Activated T-cell treated with anti-CD3 and anti-CD28 coated beads, Interleukin-2, amount 50 U/mL, for 72 hours (primary cell): ENCODE data around the gene CACNA2D2. TPM values are rescaled to one million over a fixed set of nuclear protein-coding genes. Genes with fewer than 3 reads are reported as not detected.

Experiments
- ATAC-seq, 2 donors: fragments of 150-1000 bp; cut with Tn5 transposase; replicated peaks in 1 of 2; 2 replicates each; pipeline ENCODE4 v1.10.0; 2021; ENCODE audit warnings: moderate library complexity in 2 of 2, mild to moderate bottlenecking in 1 of 2
- DNase-seq, 2 donors: peaks; one replicate each; pipeline ENCODE4 v3.0.0; 2021 to 2022; ENCODE audit warnings: mixed read lengths in 1 of 2
- H3K27ac Mint-ChIP-seq: one replicate; pipeline ENCODE4 v1.8.0; 2022; ENCODE audit warnings: mild to moderate bottlenecking, moderate library complexity, mixed read lengths
- H3K27me3 Mint-ChIP-seq: one replicate; pipeline ENCODE4 v1.8.0; 2022; ENCODE audit warnings: low read depth, mixed read lengths
- H3K36me3 Mint-ChIP-seq, 2 donors: one replicate each; pipeline ENCODE4 v1.8.0; 2022; ENCODE audit warnings: mixed read lengths in 2 of 2, mild to moderate bottlenecking in 1 of 2; ENCODE audit not compliant: insufficient read depth in 2 of 2
- H3K4me1 Mint-ChIP-seq: one replicate; pipeline ENCODE4 v1.8.0; 2022; ENCODE audit warnings: low read depth, mixed read lengths
- H3K4me3 Mint-ChIP-seq, 2 donors: one replicate each; pipeline ENCODE4 v1.8.0; 2022; ENCODE audit warnings: mild to moderate bottlenecking in 2 of 2, mixed read lengths in 2 of 2, moderate library complexity in 2 of 2
- H3K9me3 Mint-ChIP-seq, 2 donors: one replicate each; pipeline ENCODE4 v1.8.0; 2022; ENCODE audit warnings: mixed read lengths in 2 of 2
- total RNA-seq, 2 donors: library from RNA; stranded (reverse); gene quantifications; one replicate each; pipeline ENCODE4 v1.2.3, GENCODE V29; 2022

Gene CACNA2D2
- total RNA-seq, 2 donors from 2014 or later, result 3.3 to 5.4 TPM

DNA sequence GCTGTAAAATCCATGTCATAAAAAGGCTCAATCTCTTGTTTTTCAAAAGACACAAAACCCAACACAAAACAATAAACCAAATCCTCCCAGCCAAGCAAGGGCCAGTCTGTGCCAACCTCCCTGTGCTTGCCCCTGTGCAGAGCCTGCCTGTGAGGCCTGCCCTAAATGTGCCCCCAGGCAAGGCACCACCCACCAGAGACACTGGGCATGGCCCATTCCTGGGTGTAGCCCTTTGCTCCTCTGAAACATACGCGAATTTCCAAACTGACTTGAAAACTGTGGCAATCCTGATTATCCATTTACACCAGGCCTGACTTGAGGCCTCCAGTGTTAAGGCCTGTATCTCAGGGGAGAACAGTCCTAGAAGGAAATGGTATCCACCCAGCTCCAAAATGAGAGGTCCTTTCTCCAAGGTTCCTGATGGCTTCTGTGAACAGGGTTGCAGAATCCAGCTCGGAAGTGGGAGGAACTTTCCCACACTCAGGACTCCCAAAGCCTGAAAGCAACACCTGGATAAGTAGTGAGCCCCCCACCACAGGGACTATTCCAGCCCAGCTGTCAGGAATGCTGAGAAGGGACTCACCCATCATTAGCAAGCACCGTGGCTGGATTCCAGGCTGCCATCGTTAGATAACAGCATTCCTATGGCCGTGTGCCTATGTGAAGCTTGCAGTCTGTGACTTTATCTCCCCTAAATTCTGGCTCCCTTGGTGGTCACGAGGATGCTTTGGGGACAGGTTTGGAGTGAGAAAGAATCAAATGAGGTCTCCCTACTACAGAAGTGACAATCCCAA lies 61.8 kb downstream of the CACNA2D2 start:
- Mint-ChIP-seq H3K27ac (no peak overlapping the region), H3K4me1 (no peaks in the 10 kb centered on the region), H3K9me3 (no peaks in the 10 kb centered on the region), H3K4me3 (no peak overlapping the region), H3K36me3 (no peaks in the 10 kb centered on the region), H3K27me3 (no peaks in the 10 kb centered on the region)
- ATAC-seq (no peak), DNase-seq (no peak)

DNA sequence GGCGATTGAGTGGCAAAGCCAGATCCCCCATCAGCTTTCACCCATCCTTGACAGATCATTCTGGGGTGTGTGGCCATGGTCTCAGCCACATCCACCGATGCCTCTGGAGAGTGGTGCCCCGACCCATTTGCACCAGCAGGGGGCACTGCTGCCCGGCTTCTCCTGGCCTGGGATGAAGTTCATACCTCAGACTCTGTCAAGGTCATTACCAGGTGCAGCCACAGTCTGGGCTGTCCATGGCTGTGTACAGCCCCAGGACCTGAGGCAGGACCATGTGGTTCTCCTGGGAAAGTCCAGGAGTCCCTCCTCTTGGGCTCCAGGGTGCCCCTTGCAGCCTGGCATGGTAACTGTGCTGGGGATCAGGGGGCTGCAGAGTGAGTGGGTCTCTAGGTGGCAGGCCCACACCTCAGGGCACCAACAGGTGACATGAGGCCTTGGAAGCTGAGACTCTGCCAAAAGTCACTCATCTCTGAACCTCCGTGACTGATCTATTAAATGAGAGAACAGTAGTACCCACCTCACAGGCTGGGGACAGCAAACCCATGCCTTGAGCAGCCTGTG lies 67.2 kb downstream of the CACNA2D2 start:
- Mint-ChIP-seq H3K27ac (no peak overlapping the region), H3K4me1 (no peaks in the 10 kb centered on the region), H3K9me3 (no peaks in the 10 kb centered on the region), H3K4me3 (no peak overlapping the region), H3K27me3 (peaks cover 5% of the 10 kb centered on the region), H3K36me3 (no peaks in the 10 kb centered on the region)
- ATAC-seq (peak; percentile 91 to 94), DNase-seq (peak; percentile 79 to 86)

DNA sequence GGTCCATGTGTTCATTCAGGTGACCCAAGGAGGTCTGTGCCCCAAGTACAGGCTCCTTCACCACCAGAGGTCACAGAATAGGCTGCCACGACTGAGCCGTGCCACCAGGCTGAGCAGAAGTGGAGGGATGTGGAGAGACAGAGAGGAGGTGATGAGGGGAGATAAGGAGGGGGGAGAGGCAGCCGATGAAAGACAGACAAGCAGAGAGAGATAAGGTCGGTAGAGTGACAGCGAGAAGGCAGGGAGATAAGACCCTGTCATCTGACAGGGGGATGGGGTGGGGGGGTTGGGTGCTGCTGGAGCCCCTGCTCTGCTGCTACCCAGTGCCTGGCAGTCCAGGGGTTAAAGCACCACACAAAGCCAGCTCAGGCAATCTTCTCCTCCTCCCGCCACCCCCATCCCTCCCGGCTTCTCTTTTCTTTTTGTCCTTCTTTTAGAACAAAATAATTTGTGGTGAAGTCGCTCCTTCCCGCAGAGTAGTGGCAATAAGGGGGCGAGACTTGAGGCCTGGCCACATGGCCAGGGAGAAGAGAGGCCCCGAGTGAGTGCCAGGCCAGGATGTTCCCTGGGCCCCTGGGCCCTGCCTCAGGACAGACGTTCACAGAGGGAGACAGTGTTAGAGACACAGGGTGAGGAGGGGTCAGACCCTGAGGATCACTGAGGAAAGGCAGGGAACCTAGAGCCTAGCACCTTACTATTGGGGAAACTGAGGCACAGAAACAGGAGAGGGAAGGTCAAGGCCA lies 67.9 kb downstream of the CACNA2D2 start:
- Mint-ChIP-seq H3K4me1 (no peaks in the 10 kb centered on the region), H3K27me3 (peaks cover 5% of the 10 kb centered on the region), H3K9me3 (no peaks in the 10 kb centered on the region), H3K27ac (no peak overlapping the region), H3K4me3 (no peak overlapping the region), H3K36me3 (no peaks in the 10 kb centered on the region)
- DNase-seq (no peak), ATAC-seq (peak; percentile 41 to 50)

DNA sequence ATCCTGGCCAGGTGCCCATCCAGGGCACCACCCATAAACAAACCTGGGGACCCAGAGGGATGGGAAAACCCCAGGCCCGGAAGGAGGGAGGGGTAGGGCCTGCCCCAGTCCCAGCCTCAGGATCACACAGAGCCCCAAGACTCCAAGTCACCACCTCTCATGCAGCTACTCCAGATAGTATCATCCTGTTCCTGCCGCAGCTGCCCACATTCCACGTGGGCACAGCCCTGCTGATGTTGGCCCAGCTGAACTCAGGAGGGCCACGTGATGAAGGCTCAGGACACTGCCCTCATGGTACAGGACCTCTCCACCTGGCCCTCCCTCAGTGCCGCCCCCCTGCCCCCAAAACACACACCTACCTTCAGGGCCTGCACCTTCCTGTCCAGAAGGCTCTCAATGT lies 69.5 kb downstream of the CACNA2D2 start:
- ATAC-seq (no peak), DNase-seq (no peak)
- H3K4me1 Mint-ChIP-seq, result no peaks in the 10 kb centered on the region
- H3K9me3 Mint-ChIP-seq, result no peaks in the 10 kb centered on the region
- H3K27me3 Mint-ChIP-seq, result peaks cover 5% of the 10 kb centered on the region
- no peaks in the 10 kb centered on the region for H3K36me3 Mint-ChIP-seq
- H3K27ac Mint-ChIP-seq, result no peak overlapping the region
- H3K4me3 Mint-ChIP-seq, result no peak overlapping the region

DNA sequence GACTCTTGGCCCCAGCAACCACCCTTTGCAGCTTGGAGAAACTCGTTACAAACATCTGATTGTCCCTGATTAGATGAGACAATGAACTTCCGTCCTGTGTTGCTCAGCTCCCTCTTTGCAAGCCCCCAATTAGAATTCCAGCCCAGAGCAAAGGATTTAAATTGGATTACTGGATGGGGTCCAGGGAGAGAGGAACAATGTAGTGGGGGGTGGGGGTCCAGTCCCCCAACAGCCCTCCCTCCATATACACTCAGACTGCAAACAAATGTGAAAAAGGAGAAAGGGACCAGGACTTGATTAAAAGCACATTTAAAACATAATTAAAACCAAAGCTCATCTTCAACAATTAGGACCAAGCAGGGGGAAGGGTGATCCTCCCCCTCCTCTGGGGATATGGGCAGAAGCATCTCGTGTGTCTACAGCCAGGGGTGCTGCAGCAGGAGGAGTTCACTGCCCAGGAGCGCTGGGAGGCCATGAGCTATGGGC lies 72.4 kb downstream of the CACNA2D2 start:
- Mint-ChIP-seq H3K27me3 (peaks cover 5% of the 10 kb centered on the region), H3K27ac (no peak overlapping the region), H3K36me3 (no peaks in the 10 kb centered on the region), H3K4me1 (no peaks in the 10 kb centered on the region), H3K9me3 (no peaks in the 10 kb centered on the region), H3K4me3 (no peak overlapping the region)
- ATAC-seq (no peak), DNase-seq (no peak)

DNA sequence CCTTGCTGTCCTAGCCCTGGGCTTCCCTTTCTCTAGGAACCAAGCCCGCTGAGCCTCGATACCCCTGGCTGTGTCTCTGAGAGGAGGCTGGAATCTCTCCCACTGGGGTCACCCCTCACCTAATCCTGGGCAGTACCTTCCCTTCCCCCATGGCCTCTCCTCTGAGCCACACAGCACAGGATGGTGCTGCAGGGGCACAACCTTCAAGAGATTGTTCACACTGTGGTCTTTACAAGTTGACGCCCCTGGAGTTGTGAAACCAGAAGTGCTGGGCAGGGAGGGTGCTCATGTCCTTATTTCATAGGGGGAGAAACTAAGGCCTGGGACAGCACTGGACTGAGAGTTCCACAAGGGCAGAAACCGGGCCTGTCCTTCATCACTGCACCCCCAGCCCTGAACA lies 73.2 kb downstream of the CACNA2D2 start:
- no peak for DNase-seq
- Mint-ChIP-seq H3K27me3 (peaks cover 3% of the 10 kb centered on the region), H3K9me3 (no peaks in the 10 kb centered on the region), H3K4me1 (no peaks in the 10 kb centered on the region), H3K36me3 (no peaks in the 10 kb centered on the region), H3K4me3 (no peak overlapping the region), H3K27ac (no peak overlapping the region)
- ATAC-seq, result no peak

DNA sequence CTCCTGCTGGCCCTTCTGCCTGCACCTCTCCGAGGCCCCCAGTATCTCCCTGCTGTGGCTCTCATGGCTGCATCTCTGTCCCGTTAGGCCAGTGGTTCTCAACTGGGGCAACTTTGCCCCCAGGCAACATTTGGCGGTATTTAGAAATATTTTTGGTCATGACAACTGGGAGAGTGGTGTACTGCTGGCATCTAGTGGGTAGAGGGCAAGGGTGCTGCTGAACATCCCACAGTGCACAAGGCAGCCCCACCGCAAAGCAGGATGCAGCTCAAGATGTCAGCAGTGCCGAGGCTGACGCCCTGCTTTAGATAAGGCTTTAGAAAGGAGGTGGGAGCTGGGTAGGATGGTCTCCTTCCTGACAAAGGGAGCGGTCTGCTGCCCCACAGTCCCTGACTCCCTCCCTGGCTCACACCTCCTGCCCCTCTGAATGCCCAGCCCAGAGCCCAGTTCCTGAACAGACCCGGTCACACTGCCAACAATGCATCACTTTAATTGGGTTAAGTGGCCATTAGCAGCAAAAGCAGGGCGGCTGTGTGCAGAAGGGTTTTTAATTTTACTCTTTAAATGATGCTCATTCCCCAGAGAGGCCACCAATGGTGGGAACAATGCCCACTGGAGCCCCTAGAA lies 75.3 kb downstream of the CACNA2D2 start:
- DNase-seq (no peak), ATAC-seq (peak in 1 of 2 donors; percentile 60)
- Mint-ChIP-seq H3K4me3 (no peak overlapping the region), H3K9me3 (no peaks in the 10 kb centered on the region), H3K36me3 (no peaks in the 10 kb centered on the region), H3K27me3 (no peaks in the 10 kb centered on the region), H3K27ac (peak overlapping the region; percentile 31), H3K4me1 (no peaks in the 10 kb centered on the region)

DNA sequence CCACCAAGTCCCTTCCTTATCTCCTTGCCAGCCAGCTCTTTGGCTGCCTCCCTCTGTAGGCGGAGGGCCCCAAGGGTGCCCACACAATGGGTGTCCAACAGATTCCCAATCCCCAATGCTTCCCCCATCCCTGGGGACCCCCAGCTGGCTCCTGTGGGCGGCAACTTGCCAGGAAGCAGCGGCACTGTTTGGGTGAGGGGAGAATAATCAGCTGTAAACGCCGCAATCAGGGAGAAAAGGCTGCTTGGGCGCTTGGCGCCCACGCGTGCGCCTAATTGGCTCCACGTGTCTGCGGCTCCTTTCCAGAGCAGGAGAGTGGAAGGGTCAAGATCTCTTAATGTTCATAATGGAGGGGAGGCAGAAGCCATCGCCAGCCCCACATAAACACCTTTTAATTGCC lies 76.2 kb downstream of the CACNA2D2 start:
- ATAC-seq (no peak), DNase-seq (no peak)
- Mint-ChIP-seq H3K9me3 (no peaks in the 10 kb centered on the region), H3K27me3 (no peaks in the 10 kb centered on the region), H3K4me3 (no peak overlapping the region), H3K4me1 (no peaks in the 10 kb centered on the region), H3K36me3 (no peaks in the 10 kb centered on the region), H3K27ac (no peak overlapping the region)

DNA sequence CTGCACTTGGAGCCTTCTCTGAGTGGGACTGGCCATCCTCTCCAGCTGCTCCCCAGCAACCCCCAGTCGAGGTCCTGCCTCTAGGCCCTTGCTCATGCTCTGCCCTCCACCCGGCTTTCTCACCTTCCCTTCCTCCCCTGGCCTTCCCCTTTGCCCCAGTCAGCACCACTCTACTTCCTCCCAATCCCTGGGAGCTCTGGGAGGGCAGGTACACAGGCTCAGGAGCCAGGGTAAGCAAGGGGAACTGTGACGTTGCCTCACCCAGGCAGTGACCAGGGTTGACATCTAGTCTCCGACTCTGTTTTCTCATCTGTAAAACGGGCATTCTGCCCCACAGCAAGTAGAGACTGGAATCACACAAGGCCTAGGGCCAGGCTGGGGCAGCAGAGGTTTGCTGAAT lies 77.5 kb downstream of the CACNA2D2 start:
- DNase-seq, result no peak
- no peaks in the 10 kb centered on the region for H3K36me3 Mint-ChIP-seq
- no peaks in the 10 kb centered on the region for H3K9me3 Mint-ChIP-seq
- no peak overlapping the region for H3K27ac Mint-ChIP-seq
- H3K4me1 Mint-ChIP-seq, result no peaks in the 10 kb centered on the region
- no peak for ATAC-seq
- H3K4me3 Mint-ChIP-seq, result no peak overlapping the region
- H3K27me3 Mint-ChIP-seq, result no peaks in the 10 kb centered on the region

DNA sequence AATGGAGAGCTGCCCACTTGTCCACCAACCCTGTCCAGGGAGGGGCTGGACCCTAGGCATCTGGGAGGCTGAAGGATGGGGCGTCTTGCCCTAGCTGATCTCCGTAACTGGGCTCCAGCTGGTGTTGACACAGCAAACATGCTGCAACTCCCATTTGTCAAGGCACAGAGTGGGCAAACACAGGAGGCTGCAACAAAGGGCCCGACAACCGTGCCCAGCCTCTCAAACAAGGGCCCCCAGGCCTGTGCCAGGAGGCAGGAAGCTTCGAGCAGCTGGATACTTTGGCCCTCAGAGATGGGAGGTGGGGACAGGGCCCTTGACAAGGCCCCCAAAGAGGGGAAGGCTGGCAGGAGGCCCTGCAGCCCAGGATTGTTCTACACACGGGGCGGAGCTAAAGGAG lies 79.9 kb downstream of the CACNA2D2 start:
- DNase-seq, result no peak
- H3K36me3 Mint-ChIP-seq, result no peaks in the 10 kb centered on the region
- no peak overlapping the region for H3K4me3 Mint-ChIP-seq
- ATAC-seq, result no peak
- no peaks in the 10 kb centered on the region for H3K4me1 Mint-ChIP-seq
- H3K27ac Mint-ChIP-seq, result no peak overlapping the region
- no peaks in the 10 kb centered on the region for H3K27me3 Mint-ChIP-seq
- H3K9me3 Mint-ChIP-seq, result no peaks in the 10 kb centered on the region

DNA sequence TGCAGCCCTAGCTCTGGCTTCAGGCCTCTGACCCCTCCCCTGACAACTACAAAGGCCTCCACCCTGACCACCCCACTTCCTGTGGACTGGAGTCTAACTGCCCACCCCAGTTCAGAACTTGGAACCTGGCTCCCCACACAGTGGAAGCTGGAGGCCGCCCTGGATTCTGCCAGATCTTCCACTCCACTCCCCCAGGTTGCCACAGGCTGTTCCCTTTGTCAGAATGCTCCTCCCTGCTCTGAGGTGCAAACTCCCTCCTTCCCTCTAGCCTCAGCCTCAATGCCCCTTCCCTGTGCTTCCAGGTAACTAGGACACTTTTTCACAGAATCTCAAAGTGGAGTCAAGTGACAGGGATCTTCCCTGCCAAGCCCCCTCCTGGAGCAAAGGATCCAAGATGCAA lies 81.3 kb downstream of the CACNA2D2 start:
- H3K27me3 Mint-ChIP-seq, result no peaks in the 10 kb centered on the region
- no peak overlapping the region for H3K27ac Mint-ChIP-seq

DNA sequence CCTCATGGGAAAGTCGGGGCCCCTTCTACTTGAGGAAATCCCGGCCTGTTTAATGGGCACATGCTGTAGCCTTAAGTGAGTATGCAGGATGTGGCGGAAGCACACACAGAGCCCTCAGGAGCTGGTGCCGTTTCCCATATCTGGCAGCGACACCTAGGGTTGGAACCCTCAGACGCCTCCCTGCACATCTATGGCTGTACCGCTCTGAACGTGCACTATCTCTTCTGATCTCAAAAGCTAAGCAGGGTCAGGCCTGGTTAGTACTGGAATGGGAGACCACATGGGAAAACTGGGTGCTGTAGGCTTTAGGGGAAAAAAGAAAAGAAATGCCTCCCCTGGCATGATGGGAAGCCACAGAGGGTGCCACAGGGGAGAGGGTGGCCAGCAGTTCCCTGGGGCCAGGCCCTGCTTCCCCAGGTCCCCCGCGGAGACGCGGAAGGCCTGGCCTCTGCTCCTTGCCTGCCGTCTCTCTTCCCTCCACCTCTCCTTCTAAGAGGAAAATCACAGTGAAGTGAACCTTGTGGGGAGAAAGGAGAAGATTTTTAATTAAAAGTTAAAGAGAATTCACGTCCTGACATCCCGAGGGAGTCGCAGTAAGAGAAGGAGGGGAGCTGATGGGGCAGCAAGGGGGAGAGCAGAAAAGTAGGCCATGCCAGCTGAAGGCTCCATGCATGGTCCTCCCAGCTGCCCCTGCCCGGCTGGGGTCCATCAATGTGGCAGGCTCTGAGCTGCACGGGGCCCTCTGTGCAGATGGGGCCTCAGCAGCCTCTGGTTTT lies 83.7 kb downstream of the CACNA2D2 start:
- Mint-ChIP-seq H3K27me3 (no peaks in the 10 kb centered on the region), H3K27ac (no peak overlapping the region), H3K36me3 (no peaks in the 10 kb centered on the region), H3K4me3 (no peak overlapping the region), H3K4me1 (no peaks in the 10 kb centered on the region), H3K9me3 (no peaks in the 10 kb centered on the region)
- DNase-seq, result no peak
- ATAC-seq, result no peak

More for the DNA sequence above, 81.3 kb downstream of the CACNA2D2 start:
- Mint-ChIP-seq H3K4me3 (no peak overlapping the region), H3K36me3 (no peaks in the 10 kb centered on the region), H3K9me3 (no peaks in the 10 kb centered on the region), H3K4me1 (no peaks in the 10 kb centered on the region)
- DNase-seq (no peak), ATAC-seq (no peak)
